ENCODE data around the gene GPATCH2.
"Not testable (repeated sequence)": the region's sequence is repeated elsewhere in the genome, so short reads cannot be mapped to it uniquely, and the experiment has no call there.

GPATCH2 gene

GRCh38 chr1:217630711-217631591 is at the start of gene GPATCH2, which contains the start of gene SPATA17:
TSS of gene GPATCH2 (minus strand) at chr1:217631090. CDS start at chr1:217630971, 119 bp downstream.
TSS of gene SPATA17 (plus strand) at chr1:217631344. CDS start at chr1:217631379, 35 bp downstream.
- peak; percentile 91 for DNase-seq

GRCh38 chr1:217674028-217674729 is 43.3 kb upstream of the GPATCH2 start:
- DNase-seq = no peak

- no peak for DNase-seq
These were observed 42.5 kb upstream of the GPATCH2 start for GRCh38 chr1:217673387-217673786.

GRCh38 chr1:217668351-217668940 is 37.6 kb upstream of the GPATCH2 start:
- DNase-seq = no peak

GRCh38 chr1:217661407-217661806 is 30.5 kb upstream of the GPATCH2 start:
- DNase-seq = no peak

GRCh38 chr1:217660353-217661062 is 29.6 kb upstream of the GPATCH2 start:
- peak; percentile 9 for DNase-seq

- DNase-seq = no peak
These were observed 19.8 kb upstream of the GPATCH2 start for GRCh38 chr1:217650674-217651073.

GRCh38 chr1:217647791-217648190 is 16.9 kb upstream of the GPATCH2 start:
- no peak for DNase-seq

- DNase-seq = no peak
These were observed 11.6 kb upstream of the GPATCH2 start for GRCh38 chr1:217642455-217642854.

- no peak for DNase-seq
These were observed 3.5 kb downstream of the GPATCH2 start for GRCh38 chr1:217627431-217627830.

- no peak for DNase-seq
These were observed 4.6 kb downstream of the GPATCH2 start for GRCh38 chr1:217626321-217626720.

- DNase-seq = no peak
These were observed 8.8 kb downstream of the GPATCH2 start for GRCh38 chr1:217622042-217622441.

- DNase-seq = no peak
These were observed 10.1 kb downstream of the GPATCH2 start for GRCh38 chr1:217620814-217621213.

GRCh38 chr1:217617126-217617525 is 13.8 kb downstream of the GPATCH2 start:
- DNase-seq = no peak

GRCh38 chr1:217614200-217614712 is 16.6 kb downstream of the GPATCH2 start:
- no peak for DNase-seq

- DNase-seq = no peak
These were observed 25.5 kb downstream of the GPATCH2 start for GRCh38 chr1:217605390-217605789.

GRCh38 chr1:217602380-217602779 is 28.5 kb downstream of the GPATCH2 start:
- DNase-seq = no peak

- no peak for DNase-seq
These were observed 31.7 kb downstream of the GPATCH2 start for GRCh38 chr1:217599154-217599553.

- DNase-seq = no peak
These were observed 40.3 kb downstream of the GPATCH2 start for GRCh38 chr1:217590598-217590997.

- no peak for DNase-seq
These were observed 44.3 kb downstream of the GPATCH2 start for GRCh38 chr1:217586586-217586985.

GRCh38 chr1:217585577-217585976 is 45.3 kb downstream of the GPATCH2 start:
- no peak for DNase-seq

GRCh38 chr1:217584286-217584811 is 46.5 kb downstream of the GPATCH2 start:
- DNase-seq = not testable (repeated sequence)

Measured in NCI-H1694 (cell line).